ENCODE data around the gene TSHZ1.
"Not testable (repeated sequence)": the region's sequence is repeated elsewhere in the genome, so short reads cannot be mapped to it uniquely, and the experiment has no call there.

Gene TSHZ1

GRCh38 chr18:75183524-75183923, 27.1 kb upstream of the TSHZ1 start:
- DNase-seq: no peak

- no peak for DNase-seq
Observed at GRCh38 chr18:75183973-75184493, 26.6 kb upstream of the TSHZ1 start.

GRCh38 chr18:75185460-75185859, 25.1 kb upstream of the TSHZ1 start:
- DNase-seq: no peak

- not testable (repeated sequence) for DNase-seq
Observed at GRCh38 chr18:75187702-75188101, 22.9 kb upstream of the TSHZ1 start.

- no peak for DNase-seq
Observed at GRCh38 chr18:75189696-75190095, 20.9 kb upstream of the TSHZ1 start.

- DNase-seq: no peak
Observed at GRCh38 chr18:75192899-75193298, 17.7 kb upstream of the TSHZ1 start.

GRCh38 chr18:75198036-75198435, 12.6 kb upstream of the TSHZ1 start:
- DNase-seq: no peak

GRCh38 chr18:75199327-75199726, 11.3 kb upstream of the TSHZ1 start:
- no peak for DNase-seq

- no peak for DNase-seq
Observed at GRCh38 chr18:75200071-75200470, 10.5 kb upstream of the TSHZ1 start.

GRCh38 chr18:75200605-75201280, 9.9 kb upstream of the TSHZ1 start:
- no peak for DNase-seq

GRCh38 chr18:75201282-75202270, 9.0 kb upstream of the TSHZ1 start:
- no peak for DNase-seq

GRCh38 chr18:75202696-75203365, 7.8 kb upstream of the TSHZ1 start:
- DNase-seq: no peak

- no peak for DNase-seq
Observed at GRCh38 chr18:75203416-75204268, 7.0 kb upstream of the TSHZ1 start.

GRCh38 chr18:75204269-75204731, 6.3 kb upstream of the TSHZ1 start:
- DNase-seq: no peak

GRCh38 chr18:75204732-75205513, 5.7 kb upstream of the TSHZ1 start:
- no peak for DNase-seq

- DNase-seq: no peak
Observed at GRCh38 chr18:75205514-75206132, 5.0 kb upstream of the TSHZ1 start.

- no peak for DNase-seq
Observed at GRCh38 chr18:75206452-75207309, 3.9 kb upstream of the TSHZ1 start.

GRCh38 chr18:75207310-75208154, 3.1 kb upstream of the TSHZ1 start:
- DNase-seq: no peak
